NCI-H1694 treated with DMSO at 0.1 percent for 48 hours (cell line): ENCODE measurements around the gene NXF2.
"Not testable (repeated sequence)": the region's sequence is repeated elsewhere in the genome, so short reads cannot be mapped to it uniquely, and the experiment has no call there.

Experiments
- DNase-seq: peaks from one replicate; lab custom pipeline; 2025; lab: John Stamatoyannopoulos, UW

The NXF2 gene, protein sequence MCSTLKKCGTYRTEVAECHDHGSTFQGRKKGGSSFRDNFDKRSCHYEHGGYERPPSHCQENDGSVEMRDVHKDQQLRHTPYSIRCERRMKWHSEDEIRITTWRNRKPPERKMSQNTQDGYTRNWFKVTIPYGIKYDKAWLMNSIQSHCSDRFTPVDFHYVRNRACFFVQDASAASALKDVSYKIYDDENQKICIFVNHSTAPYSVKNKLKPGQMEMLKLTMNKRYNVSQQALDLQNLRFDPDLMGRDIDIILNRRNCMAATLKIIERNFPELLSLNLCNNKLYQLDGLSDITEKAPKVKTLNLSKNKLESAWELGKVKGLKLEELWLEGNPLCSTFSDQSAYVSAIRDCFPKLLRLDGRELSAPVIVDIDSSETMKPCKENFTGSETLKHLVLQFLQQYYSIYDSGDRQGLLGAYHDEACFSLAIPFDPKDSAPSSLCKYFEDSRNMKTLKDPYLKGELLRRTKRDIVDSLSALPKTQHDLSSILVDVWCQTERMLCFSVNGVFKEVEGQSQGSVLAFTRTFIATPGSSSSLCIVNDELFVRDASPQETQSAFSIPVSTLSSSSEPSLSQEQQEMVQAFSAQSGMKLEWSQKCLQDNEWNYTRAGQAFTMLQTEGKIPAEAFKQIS

DNA sequence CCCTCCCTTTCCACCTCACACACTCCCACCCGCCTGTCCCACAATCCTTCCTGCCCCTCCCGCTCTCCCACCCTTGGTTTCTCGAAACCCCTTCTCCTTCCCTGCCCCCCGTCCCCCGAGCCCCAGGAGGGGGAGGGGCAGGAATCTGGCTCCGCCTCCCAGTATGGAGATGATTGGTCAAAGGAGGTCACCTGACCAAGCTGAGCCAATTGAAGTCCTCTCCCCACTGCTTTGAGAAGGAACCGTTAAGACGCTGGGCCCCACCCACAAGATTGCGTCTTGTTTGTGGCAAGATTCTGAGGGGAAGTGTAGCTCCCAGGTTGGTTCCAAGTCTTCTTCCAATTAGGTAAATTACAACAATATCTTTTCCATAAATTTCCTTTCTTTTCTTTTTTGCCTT, at the start of gene NXF2:
Gene NXF2, plus strand, starts transcription at position 275 of the 400 bp plus-strand sequence. CDS start 59,912 bp downstream, outside the sequence.
- DNase-seq, result not testable (repeated sequence)

DNA sequence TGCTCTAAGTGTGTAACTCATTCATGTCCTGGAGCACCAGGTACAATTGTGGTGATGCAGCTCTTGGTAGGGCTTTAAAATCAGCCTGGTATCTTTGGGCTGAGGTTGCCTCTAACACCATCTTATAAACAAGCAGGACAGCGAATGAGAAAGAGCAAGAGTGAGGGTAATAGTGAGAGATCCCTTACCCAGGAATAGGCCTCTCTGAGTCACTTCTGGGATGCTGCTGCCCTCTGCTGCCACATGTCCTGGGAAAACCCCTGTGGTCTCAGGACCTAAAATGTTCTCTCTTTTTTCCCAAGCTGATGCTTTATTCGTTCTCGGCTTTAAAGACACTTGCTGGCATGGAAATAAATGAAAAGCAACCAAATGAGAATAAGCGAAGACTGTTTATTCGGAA, 39.0 kb upstream of the NXF2 start:
- not testable (repeated sequence) for DNase-seq

DNA sequence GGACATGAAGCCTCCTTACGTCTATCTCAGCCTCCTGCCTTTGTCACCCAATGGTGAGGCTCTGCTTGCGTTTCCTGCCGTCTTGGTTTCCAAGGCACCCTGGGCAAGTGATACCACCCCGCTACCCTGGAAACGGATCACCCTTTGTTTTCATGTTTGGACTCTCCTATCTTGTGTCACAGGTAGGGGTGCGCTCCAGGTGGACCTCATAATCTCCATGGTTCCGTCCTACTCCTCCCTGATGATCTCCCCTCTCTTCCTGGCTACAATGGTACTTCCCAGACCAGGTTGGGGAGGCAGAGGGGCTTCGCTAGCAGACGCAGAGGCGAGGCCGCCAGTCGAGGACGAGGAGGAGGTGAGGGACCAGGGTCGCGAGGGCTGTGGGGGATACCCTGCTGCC, 32.0 kb upstream of the NXF2 start, which contains the start of gene TCP11X1:
Gene TCP11X1, plus strand, starts transcription at position 316 of the 400 bp plus-strand sequence.
- DNase-seq, result not testable (repeated sequence)

DNA sequence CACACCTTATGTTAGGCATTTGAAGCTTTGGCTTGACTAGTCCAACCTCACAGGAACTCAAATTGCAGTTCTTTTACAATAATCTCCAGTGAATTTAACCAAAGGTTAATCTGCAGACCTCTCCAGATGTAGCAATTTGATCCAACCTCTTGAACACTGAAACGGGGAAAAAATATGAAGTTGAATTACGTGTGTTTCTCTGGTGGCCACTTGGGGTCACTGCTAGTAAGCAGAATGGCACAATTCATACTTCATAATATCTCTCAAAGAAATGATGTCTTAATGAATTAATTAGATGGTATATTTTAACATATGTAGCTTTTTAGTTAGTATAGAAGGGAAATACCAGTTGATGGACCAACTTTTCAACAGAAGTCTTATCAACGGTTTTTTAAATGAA, 30.5 kb upstream of the NXF2 start:
- DNase-seq, result not testable (repeated sequence)

DNA sequence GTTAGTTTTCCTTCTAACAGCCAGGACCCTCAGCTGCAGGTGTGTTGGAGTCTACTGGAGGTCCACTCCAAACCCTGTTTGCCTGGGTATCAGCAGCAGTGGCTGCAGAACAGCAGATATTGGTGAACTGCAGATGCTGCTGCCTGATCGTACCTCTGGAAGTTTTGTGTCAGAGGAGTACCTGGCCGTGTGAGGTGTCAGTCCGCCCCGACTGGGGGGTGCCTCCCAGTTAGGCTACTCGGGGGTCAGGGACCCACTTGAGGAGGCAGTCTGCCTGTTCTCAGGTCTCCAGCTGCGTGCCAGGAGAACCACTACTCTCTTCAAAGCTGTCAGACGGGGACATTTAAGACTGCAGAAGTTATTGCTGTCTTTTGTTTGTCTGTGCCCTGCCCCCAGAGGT, 11.3 kb upstream of the NXF2 start:
- not testable (repeated sequence) for DNase-seq

DNA sequence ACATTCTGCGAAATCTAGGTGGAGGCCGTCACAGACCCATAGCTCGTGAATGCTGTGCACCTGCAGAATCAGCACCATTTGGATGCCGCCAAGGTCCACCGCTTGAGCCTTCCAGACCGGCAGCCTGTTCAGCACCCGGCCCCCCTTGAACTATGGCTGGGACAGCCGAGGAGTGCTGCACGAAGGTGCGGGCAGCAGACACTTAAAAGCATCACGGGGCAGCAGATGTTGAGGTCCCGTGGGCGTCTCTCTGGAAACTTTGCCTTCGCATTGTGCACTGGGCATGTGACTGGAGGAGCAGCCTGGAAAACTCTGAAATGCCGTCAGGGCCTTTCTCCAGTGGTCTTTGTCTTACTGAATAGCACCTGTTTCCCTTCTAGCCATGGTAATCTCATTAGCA, 6.7 kb upstream of the NXF2 start:
- not testable (repeated sequence) for DNase-seq

DNA sequence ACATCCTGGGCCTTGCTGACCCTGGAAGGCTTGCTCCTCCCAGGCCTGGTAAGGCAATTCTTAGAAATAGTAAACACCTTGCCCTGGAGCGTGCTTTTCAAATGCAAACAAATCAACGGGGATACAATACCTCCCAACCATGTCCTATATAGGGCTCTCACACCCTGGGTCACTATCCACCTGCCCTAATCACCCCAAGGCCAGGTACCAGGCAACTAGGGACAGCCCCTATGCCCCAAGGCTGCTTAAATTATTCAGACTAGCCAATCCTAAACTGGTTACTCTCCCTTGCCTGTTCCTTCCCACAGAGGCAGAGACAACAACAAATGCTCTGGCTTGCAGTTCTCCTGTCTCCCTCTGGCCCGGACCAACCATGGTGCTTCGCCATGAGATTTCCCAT, 25.3 kb downstream of the NXF2 start:
- not testable (repeated sequence) for DNase-seq

DNA sequence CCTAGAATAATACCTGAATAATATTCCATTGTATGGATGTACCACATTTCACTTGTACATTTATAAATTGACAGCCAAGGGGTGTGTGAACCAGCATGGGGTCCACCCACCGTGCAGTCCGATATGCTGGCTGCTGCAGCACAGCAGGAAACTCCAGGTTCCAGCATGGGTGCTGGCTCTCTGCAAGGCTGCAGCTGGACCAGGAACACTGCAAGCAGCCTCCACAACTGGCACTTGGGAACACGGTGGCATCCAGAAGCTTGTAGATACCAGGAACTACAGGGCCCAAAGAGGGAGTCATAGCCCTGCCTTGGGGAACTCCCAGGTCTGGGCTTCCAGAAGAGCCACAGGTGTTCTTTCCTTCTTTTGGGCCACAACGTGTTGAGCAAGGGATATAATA, 91.2 kb downstream of the NXF2 start:
- DNase-seq, result no peak

DNA sequence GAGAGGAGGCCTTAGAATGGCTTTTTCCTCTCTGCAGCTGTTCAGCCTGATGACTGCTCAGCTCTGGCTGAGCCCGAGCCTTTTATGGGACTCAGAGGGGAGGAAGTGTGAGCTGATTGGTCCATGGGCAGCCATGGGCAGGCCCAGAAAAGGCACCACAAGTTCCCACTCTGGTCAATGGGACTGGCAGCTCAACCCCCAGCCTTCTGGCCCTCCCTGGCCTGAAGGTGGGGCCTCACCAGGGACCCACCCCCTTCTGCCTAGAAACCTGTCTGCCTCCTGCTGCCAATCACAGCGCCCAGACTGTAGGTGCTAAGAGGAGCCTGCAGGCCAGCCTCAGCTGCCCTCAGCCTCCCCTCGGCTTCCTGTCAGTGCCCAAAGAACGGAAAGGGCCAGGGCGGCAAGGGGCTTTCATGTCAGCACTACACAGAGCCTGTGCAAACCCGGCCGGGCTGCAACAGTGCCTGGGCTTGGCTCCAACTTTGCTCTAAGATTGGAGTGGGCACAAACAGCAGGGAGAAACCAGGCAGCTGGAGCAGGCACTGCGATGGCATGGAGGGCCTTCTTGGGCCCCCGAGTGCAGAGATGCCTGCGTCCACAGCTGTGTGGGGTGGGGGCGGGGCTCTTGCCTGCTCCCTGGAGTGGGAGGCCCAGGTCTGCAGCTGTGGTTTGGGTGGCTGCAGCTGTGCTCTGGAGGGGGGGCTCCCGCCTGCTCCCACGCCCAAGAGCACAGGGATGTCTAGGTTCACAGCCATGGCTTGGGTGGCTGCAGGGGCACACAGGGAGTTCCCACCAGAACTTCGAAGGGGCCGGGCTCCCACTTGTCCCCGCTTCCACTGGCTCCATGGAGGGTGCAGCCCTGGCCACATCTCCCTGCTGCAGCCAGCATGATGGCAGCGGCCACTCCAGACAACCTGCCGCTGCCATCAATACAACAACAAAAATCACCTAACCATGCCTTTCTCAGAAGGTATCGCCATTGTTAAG, 92.6 kb downstream of the NXF2 start:
- no peak for DNase-seq

DNA sequence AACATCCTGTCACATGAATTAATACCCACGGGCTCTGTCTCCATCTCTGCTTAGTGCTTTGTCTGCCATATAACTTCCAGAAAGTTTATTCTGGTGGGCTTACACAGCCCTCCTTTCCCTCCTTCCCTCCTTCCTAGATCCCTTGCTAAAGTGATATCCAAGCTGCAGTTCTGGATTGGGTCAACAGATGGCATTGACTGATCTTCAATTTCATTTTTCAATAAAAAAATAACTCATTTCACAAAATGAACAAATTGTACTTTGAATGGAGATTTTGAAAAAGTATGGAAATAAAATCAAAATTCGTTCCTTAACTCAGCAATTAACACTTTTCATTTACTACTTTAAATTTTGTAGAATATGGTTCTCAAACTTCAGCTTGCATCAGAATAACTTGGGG, 94.9 kb downstream of the NXF2 start:
- no peak for DNase-seq

DNA sequence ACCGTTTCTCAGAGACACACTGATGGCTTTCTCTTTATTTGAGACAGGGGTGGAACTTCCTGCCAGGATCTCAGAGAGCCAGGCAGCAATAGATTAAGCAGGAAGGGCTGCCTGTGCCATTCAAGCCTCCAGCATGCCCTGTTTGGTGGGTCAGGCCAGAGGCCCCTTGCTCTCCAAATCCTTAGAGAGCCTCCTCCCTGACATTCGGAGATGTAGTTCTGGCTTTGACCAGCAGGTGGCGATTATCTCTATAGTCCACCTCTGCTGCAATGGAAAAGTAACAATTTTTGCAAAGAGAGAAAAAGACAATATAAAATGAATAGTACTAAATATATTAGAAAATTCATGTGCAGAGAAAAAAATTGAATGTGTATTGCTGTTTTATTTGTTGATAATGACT, 98.9 kb downstream of the NXF2 start:
- DNase-seq, result no peak
